HG03457 (cell line): ENCODE measurements around the gene ZFP57.

ENCODE experiments used
- ATAC-seq: cut with Tn5 transposase; IDR thresholded peaks from one replicate; pipeline ENCODE4 v1.9.1; 2021; ENCODE audit warnings: moderate number of reproducible peaks; ENCODE audit not compliant: unreplicated experiment

ZFP57 gene

DNA sequence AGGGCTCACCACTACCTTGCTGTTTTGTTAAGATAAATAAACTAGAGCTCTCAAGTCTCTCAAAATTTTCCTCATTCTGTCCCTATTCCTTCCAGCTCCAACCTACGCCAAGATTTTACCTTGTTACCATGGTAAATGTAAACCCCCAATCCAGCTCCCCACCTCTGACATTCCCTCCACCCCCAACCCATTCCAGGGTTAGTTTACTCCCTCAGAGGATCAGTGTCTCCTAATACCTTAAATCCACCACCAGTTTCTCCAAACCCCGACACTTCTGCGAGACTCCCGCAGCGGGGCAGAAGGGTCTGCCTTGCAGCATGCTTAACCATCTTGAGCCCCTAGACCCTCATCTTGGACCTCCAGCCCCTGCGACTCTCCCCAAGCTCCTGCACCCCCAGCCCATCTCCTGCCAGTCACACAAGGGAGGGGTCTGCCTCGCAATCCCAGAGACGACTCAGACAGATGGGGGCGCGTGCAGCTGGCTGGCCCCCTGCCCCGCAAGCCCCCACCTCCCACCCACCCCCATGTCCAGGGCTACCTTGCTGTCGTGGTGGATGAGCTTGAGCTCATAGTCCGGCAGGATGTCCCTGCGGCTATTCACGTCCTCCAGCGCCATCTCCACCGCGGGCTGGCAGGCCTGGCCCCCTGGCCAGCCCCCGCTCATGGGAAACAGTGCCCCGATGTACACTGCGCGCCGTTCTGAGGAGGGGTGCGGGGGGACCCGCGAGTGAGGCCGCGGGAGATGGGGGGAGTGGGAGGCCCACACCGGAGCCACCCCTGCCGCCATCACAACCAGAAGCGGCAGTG, 53.8 kb downstream of the ZFP57 start:
- ATAC-seq, result no peak

DNA sequence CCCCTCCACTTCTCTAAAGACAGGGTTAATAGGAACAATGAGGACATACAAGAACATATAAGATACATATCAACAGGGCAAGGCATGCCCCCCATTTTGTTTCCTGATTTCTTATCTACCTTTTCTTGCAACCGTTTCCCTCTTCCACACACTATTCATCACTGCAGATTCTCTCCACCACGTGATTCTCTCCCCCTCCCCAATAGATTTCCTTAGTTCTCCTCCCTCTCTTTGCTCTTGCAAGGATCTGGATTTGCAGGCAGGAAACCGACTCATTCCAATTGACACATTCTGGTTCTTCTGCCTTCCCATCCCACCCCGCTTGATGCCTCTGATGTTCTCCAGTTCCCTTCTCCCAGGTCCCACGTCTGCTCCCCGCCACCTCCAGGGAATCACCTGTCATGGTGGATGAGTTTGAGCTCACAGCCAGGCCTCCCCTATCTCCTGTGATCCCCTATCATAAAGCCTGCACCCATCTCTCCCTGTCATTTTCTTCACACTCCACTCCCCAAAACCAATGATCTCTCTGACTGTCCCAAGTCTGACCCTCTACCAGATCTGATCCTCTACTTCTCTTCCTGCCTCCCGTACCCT, 55.5 kb downstream of the ZFP57 start:
- no peak for ATAC-seq

DNA sequence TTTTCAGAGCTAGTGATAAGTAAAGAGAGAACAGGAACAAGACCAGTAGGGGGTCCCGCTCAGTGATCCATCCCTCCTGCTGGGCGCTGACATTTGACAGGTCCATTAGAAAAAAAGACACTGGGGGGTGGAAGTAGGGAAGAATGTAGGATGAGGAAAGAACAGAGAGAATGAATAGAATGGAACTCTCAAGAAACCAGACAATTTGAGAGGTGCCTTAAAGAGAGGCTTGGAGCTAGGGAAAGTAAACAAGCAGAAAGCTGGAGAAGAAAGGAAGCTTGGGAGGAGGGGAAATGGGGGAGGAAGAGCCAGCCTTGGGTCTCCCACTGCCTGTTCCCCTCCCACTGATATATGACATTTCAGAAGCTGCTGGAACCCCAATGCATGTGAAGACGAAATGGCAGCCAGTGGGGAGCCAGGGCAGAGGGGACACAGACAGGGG, 56.4 kb downstream of the ZFP57 start:
- ATAC-seq, result no peak
